ENCODE results near the gene SH3PXD2A.

GRCh38 chr10:103724074-103724473 is 131.3 kb downstream of the SH3PXD2A start:
- TF ChIP-seq CTCF (conservative IDR thresholded peaks at IDR 0.05 in 1 of 2, IDR thresholded peaks at IDR 0.05 in 1 of 2; ENCODE audit: extremely low read depth in 1 of 2, insufficient read depth in 1 of 2, low read depth in 1 of 2, low read length in 2 of 2) = no peak
- no peak for TF ChIP-seq EZH2 (IDR thresholded peaks at IDR 0.05; ENCODE audit: borderline replicate concordance, low read length)

Data from mammary epithelial cell (primary cell).